Measurements from ENCODE around the gene CYTH3.

The CYTH3 gene

GRCh38 chr7:6146666-6147065 is 125.8 kb downstream of the CYTH3 start:
- DNase-seq: no peak

GRCh38 chr7:6143997-6144396 is 128.4 kb downstream of the CYTH3 start:
- DNase-seq: no peak

- DNase-seq: no peak
Measured at GRCh38 chr7:6142871-6143380, 129.5 kb downstream of the CYTH3 start.

GRCh38 chr7:6139189-6139996 is 133.0 kb downstream of the CYTH3 start:
- DNase-seq: no peak

- DNase-seq: no peak
Measured at GRCh38 chr7:6136475-6136874, 135.9 kb downstream of the CYTH3 start.

GRCh38 chr7:6133249-6133648 is 139.2 kb downstream of the CYTH3 start:
- no peak for DNase-seq

- no peak for DNase-seq
Measured at GRCh38 chr7:6130007-6130587, 142.3 kb downstream of the CYTH3 start.

GRCh38 chr7:6128205-6128604 is 144.2 kb downstream of the CYTH3 start:
- DNase-seq: no peak

GRCh38 chr7:6127110-6127490 is 145.3 kb downstream of the CYTH3 start:
- DNase-seq: no peak

- DNase-seq: no peak
Measured at GRCh38 chr7:6123843-6124242, 148.6 kb downstream of the CYTH3 start.

GRCh38 chr7:6121141-6121540 is 151.3 kb downstream of the CYTH3 start:
- no peak for DNase-seq

- DNase-seq: no peak
Measured at GRCh38 chr7:6117533-6117932, 154.9 kb downstream of the CYTH3 start.

- DNase-seq: no peak
Measured at GRCh38 chr7:6116211-6116610, 156.2 kb downstream of the CYTH3 start.

All from NCI-H1092 (cell line).